Activated effector memory CD4-positive, alpha-beta T cell treated with anti-CD3 and anti-CD28 coated beads, Interleukin-2, amount 50 U/mL, for 16 hours (primary cell): ENCODE results near the gene MPP2.
"Not testable (repeated sequence)": the region's sequence is repeated elsewhere in the genome, so short reads cannot be mapped to it uniquely, and the experiment has no call there.

ENCODE experiments used
- DNase-seq: peaks from one replicate; pipeline ENCODE4 v3.0.0-alpha.2; 2020

The MPP2 gene

DNA sequence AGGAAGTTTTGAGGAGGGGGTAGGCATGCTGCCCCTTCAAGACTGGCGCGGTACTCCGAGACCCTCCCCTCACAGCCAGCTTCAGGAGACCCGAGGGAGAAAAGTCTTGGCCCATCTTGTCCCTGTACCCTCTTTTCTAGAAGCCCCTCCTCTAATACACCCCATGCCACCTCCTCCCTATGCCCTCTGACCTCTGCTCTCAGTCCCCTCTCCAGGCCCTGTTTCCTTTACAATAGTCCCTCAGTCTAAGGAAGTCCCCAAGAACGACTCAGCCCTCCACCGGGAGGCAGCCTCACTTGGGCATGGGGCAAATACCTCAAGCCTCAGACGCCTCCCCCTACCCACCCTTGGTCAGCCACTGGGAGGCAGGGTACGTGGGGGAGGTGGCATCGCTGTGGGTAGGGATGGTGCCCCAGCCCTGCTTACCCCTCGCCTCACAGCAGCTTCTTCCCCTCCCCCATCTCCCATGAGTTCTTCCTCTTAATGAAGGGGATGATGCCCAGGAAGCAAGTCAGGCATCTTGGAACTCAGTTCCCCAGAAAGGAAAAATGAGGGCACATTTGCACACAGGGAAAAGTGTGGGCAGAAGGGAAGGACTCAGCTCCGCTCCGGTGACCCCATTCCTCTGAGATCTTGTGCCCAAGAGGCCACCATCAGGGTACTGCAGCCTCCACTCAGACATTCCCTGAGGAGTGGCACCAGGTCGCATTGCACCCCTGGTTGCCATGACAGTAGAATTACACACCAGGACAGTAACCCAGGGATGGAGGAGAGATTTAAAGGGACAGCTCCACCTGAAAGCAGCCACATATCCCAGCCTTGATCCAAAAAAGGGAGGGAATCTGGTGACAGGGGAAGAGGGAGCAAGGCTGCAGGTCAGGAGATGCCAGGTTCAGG lies 6.2 kb downstream of the MPP2 start:
- no peak for DNase-seq

DNA sequence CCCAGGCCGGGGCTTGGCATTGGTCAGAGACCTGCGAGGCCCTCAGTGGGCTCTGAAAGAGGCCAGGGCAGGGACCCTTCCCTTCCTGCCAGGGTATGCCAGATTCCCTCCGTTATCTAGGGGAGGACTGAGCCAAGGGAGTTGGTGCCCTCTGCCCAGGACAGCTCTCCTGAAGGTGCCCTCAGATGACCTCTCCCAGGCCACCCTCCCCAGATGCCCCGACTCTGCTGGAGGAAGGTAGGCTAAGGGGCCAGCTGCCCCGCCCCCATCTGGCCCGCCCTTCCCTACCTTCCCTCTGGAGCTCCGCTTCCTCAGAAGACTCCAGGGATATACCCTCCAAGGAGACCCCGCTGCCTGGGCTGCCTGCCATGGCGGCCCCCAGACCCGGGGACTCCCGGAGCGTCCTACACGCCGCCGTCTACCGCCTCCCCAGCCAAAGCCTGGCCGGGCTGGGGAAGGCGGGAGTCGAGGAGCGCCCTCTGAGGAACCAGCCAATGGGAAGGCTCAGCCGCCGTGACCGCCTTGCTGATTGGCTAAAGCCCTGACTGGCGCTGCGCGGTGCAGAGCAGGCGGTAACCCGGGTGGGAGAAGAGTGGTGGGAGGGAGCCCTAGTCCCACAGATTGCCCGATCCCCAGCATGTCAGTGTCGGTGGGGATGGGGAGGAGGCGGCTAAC lies 7.0 kb downstream of the MPP2 start:
- DNase-seq: peak; percentile 93

DNA sequence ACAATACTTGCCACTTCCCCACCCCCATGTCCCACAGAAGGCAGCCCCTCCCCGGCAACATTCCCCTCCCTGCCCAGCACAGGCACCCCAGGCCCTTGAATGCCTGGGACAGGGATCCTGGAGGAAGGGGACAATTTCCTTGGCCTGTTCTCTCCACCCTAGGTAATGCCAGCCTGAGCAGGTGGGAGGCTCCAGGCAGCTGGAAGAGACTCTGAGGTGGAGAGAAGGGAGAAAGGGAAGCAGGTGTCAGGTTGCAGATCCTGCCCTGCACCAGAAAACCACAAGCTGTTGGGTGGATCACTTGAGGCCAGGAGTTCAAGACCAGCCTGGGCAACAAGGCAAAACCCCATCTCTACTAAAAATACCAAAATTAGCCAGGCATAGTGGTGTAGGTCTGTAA lies 8.9 kb downstream of the MPP2 start:
- DNase-seq: no peak

DNA sequence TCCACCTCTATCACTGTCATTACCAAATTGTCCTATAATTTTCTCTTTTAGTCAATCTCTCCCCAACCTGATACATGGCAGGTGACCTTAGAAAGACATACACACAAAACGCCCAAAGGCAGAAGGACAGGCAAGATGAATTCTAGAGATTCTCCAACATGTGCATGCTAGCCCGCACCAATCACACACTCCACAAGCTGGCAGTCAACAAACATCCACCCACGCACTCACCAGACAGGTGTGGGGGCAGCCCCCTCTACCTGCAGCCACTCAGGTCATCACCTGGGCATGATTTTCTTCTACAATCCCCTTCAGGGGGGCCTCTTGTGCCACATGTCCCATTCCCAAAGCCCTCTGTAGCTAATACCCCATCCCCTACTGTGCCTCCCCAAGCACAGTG lies 9.5 kb downstream of the MPP2 start:
- DNase-seq: no peak

GRCh38 chr17:43894494-43894893 lies 12.8 kb downstream of the MPP2 start:
- DNase-seq: not testable (repeated sequence)

- no peak for DNase-seq
Measured at GRCh38 chr17:43892647-43892952, 14.7 kb downstream of the MPP2 start.

DNA sequence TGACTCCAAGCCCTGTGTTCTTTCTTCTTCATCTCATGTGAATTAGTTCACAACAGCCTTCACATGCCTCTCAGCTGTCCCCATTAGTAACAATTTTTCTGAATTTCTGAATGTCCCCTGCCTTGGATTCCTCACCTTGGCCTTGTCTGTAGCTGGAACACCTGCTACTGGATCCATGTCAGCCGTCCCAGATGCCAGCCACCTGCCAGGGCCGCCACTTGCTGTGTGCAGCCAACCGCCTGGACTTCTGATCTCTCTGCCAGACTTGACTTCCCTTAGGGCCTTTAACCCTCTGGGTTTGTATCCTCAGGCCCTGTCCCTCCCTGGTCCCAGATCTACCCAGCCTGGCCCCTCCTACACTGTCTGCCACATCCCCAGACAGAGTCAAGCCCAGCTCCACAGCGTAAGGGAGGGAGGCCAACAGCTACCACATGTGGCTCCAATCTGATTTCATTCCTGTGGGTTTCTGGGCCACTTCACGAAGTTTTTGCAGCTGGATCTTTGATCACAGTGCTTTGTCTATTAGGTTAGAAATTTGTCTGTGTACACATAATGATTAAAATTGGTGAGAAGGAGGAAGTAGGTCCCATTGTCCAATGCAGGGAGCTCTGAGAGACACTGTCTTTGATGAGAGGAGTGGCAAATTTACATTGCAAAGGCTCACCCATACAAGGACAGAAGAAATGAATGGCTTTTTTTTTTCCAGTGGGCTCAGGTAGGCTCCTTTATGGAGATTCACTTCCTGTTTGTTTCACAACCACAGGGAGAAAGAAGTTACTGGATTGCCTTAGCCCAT lies 15.3 kb downstream of the MPP2 start:
- DNase-seq: peak; percentile 13

DNA sequence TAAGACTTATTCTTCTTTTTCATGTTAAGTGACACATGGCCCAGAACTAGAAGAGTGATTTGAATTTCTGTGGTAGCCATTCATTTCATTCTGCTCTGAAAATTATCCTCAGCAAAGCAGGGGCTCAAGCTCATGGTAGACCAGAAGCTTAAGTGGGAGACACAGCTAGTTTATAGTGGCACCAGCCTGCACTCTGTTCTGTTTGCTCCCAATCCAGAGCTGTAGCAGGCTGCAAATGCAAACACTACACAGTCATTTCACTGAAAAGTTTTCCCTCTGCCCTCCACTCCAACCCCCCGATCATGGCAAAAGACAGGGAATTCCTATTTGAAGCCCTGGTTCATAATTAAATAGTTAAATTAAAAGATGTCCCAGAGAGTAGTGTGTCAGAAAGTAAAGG lies 17.1 kb downstream of the MPP2 start:
- DNase-seq: no peak

- no peak for DNase-seq
Measured at GRCh38 chr17:43888548-43888947, 18.8 kb downstream of the MPP2 start.

GRCh38 chr17:43882761-43883415 lies 24.4 kb downstream of the MPP2 start:
- DNase-seq: no peak

GRCh38 chr17:43881758-43882505 lies 25.4 kb downstream of the MPP2 start:
- DNase-seq: no peak

- DNase-seq: no peak
Measured at GRCh38 chr17:43881181-43881580, 26.2 kb downstream of the MPP2 start.

DNA sequence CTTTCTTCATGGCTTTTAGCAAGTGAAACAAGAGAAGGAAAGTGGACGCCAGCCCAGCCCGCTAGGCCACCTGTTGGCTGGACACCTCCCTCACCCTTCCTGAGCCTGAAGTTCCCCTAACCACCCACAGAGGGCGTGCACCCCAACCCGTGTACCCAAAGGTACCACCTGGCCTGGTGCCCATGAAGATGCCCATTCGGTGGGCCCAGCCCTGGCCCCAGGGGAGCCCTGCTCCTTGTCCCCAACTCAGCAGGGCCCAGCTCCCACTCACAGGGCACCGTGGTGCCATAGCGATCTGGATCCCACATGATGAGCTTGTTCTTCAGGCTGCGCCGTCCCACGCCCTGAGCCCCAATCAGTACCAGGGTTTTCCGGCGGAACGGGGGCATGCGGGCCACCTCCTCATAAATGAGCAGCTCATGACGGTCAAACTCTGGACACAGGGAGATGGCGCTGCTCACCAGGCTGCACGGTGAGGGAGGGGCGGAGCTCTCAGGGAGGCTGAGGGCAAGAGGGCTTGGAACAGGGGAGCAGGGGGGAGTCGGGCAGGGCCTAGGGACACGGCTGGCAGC lies 26.8 kb downstream of the MPP2 start:
- DNase-seq: peak; percentile 81

DNA sequence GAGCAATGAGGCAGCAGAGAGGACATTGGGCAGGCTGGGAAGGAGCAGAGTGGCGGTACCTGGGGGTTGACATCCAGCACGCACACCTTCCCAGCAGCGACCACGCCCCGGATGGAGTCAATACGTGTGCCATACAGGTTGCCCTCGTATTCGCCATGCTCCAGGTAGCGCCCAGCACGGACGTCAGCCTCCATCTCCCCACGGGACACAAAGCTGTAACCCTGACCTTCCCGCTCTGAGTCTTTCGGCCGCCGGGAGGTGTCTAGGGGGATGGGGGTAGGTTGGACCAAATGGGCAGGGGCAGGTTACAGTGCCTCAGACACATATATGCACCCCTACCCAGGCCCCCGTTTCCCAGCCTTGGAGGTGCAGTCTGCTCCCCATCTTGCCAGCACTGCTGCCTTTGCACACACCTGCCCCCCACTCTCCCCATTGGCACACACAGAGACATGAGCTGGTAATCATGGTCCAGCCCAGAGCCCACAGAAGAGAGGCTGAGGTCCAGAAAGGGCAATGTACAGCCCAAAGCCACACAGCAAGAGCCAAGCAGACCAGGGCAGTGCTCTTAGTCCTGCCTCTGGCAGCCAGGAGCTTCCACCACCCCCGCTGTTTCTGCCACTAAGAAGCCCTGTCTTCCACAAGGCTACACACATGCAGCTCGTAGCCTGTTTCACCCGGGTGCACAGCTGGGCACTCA lies 27.5 kb downstream of the MPP2 start:
- DNase-seq: no peak

DNA sequence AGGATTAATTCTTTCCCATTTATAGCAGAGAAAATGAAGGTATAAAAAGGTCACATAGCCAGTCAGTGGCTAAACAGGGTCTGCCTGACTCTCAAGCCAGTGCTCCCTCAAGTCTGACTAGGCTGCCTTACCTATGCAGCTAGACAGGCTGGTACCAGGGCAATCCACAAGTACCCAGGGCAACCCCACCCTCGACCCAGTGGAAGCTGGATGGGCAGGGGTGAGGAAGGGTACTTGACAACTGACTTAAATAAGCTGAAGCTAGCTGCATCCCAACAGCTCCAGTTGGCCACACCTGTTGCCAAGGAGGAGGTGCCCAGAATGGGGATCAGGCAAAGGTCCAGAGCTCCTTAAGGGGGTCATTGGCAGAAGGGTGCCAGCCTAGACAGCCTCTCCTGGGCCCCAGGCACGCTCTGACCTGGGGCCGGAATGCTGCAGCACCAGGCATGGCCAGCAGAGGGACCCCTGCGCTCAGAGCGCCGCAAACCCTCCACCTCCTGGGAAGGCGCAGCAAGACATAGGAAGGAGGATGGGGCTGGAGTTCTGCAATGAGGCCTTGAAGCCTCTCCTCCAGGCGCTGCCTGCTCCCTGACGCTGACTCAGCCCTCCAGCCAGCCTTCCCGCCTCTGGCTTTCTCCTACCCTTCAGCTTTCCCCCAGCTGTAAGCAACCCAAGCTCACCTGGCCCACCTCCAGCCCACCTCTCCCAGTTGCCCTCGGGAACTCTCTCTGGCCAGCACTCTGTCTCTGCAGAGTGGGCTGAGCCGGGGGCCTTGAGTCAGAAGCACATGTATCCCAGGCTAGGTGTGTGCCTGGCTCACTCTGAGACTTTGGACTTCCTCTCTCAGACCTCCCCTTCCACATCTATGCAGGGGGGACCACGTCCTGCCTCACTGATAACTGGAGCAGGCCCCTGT lies 28.8 kb downstream of the MPP2 start:
- peak; percentile 90 for DNase-seq

- no peak for DNase-seq
Measured at GRCh38 chr17:43877451-43878155, 29.7 kb downstream of the MPP2 start.

DNA sequence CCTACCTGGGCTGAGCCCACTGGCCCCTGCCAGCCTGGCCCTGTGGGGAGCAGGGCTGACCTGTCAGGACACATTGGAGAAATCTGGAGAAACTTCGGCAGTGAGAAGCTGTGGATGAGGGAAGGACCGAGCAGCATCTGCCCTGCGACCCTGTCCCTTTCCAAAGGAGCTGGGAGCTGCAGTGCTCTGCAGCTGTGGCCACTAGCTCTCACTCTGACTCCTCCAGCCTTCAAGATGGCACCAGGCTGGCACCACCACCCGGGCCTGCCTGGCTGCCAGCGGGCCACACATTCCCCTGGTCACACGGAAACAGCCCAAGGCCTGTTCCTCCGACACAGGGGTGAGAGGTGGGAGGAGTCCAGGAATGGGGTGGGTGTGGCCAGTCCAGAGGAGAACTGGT lies 30.3 kb downstream of the MPP2 start:
- no peak for DNase-seq

- DNase-seq: no peak
Measured at GRCh38 chr17:43875476-43876147, 31.7 kb downstream of the MPP2 start.

DNA sequence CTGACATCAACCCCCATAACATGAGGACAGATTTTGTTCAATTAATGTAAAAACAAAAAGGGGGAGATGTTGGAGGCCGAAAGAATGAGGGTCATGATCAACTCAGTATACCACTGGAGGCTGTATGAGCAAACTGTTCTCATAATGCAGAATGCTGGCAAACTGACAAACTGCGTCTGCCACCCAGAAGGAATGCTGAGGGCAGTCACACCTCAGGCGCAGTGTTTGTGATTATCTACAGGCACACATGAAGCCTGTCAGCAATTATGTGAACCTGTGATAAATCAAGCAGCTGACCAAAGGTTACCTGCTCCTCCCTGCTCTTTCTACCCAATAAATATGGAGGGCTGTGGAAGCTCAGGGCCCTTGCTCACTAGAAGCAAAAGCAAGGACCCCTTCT lies 33.0 kb downstream of the MPP2 start:
- no peak for DNase-seq
